PC-9 (cell line): Measurements from ENCODE around the gene ZNF43. TPM values are rescaled to one million over a fixed set of nuclear protein-coding genes. Genes with fewer than 3 reads are reported as not detected.
"Not testable (repeated sequence)": the region's sequence is repeated elsewhere in the genome, so short reads cannot be mapped to it uniquely, and the experiment has no call there.

Source experiments
- BruUV-seq: library from RNA; stranded (reverse); fragments of 400-500 nt; replicated peaks from 2 replicates; lab custom pipeline; 2021; lab: Mats Ljungman, UMichigan
- CTCF ChIA-PET: fragments of 300-600 bp; sonication (Branson Sonifier 250); formaldehyde crosslinking; loops from one replicate; lab custom pipeline; 2022; ENCODE audit warnings: antibody characterized with exemption; lab: Charles Lee
- POLR2A ChIA-PET: fragments of 300-600 bp; sonication (Branson Sonifier 250); formaldehyde crosslinking; loops from one replicate; lab custom pipeline; 2022; ENCODE audit warnings: antibody characterized with exemption; ENCODE audit not compliant: unreplicated experiment; lab: Charles Lee
- DNase-seq, 2 experiments: peaks; one replicate each; pipeline versions ENCODE4 v3.0.0 to v3.0.0-alpha.2; 2015 to 2022; ENCODE audit warnings: mixed read lengths in 1 of 2
- H2AFZ ChIP-seq: fragments of 200-600 bp; sonication (generic); 2 replicates; pipeline ENCODE4 v1.8.1; 2017; ENCODE audit warnings: antibody characterized with exemption
- H3F3A ChIP-seq: fragments of 200-600 bp; sonication (generic); 2 replicates; pipeline ENCODE4 v1.8.1; 2017; ENCODE audit warnings: antibody characterized with exemption, mild to moderate bottlenecking, low read depth; ENCODE audit not compliant: insufficient read depth
- H3K27ac ChIP-seq: fragments of 200-600 bp; sonication (generic); 2 replicates; pipeline ENCODE4 v1.6.1; 2016; ENCODE audit warnings: mixed run types
- H3K27me3 ChIP-seq: fragments of 200-600 bp; sonication (generic); 2 replicates; pipeline ENCODE4 v1.6.1; 2016; ENCODE audit warnings: low read depth, mixed run types; ENCODE audit not compliant: insufficient read depth
- H3K36me3 ChIP-seq: fragments of 200-600 bp; sonication (generic); 2 replicates; pipeline ENCODE4 v1.6.1; 2016; ENCODE audit warnings: low read depth, mixed run types
- H3K4me1 ChIP-seq: fragments of 200-600 bp; sonication (generic); replicated peaks from 2 replicates; pipeline ENCODE4 v1.6.1; 2016; ENCODE audit warnings: mixed run types; ENCODE audit not compliant: insufficient read depth
- H3K4me2 ChIP-seq: fragments of 200-600 bp; sonication (generic); 2 replicates; pipeline ENCODE4 v1.6.1; 2017; ENCODE audit warnings: mixed run types
- H3K4me3 ChIP-seq: fragments of 200-600 bp; sonication (generic); 2 replicates; pipeline ENCODE4 v1.6.1; 2016; ENCODE audit warnings: mixed run types
- H3K79me2 ChIP-seq: fragments of 200-600 bp; sonication (generic); 2 replicates; pipeline ENCODE4 v1.6.1; 2017; ENCODE audit warnings: low read depth, mixed run types
- H3K9me2 ChIP-seq: fragments of 200-600 bp; sonication (generic); 2 replicates; pipeline ENCODE4 v1.8.1; 2017; ENCODE audit warnings: mild to moderate bottlenecking; ENCODE audit not compliant: insufficient read depth
- H3K9me3 ChIP-seq: fragments of 200-600 bp; sonication (generic); 2 replicates; pipeline ENCODE4 v1.8.1; 2016; ENCODE audit warnings: low read depth; ENCODE audit not compliant: insufficient read depth
- H4K20me1 ChIP-seq: fragments of 200-600 bp; sonication (generic); 2 replicates; pipeline ENCODE4 v1.8.1; 2017; ENCODE audit not compliant: insufficient read depth
- EZH2 ChIP-seq: fragments of 200-600 bp; sonication (generic); IDR thresholded peaks from 2 replicates; pipeline ENCODE4 v1.8.0; 2017; ENCODE audit warnings: antibody characterized with exemption, low read depth
- intact Hi-C: fragments of 100-400 bp; cut with micrococcal nuclease; formaldehyde crosslinking; loops from one replicate; pipeline ENCODE4 v1.10.0; 2022; ENCODE audit not compliant: unreplicated experiment
- total RNA-seq: library from RNA; stranded (reverse); gene quantifications from 2 replicates; pipeline ENCODE4 v1.2.3, GENCODE V29; 2021
- TF ChIP-seq, protein P1 (sequence below): fragments of 200-600 bp; sonication (generic); conservative IDR thresholded peaks from 2 replicates; pipeline ENCODE4 v1.6.1; 2017; ENCODE audit warnings: mixed run types, antibody characterized with exemption, mild to moderate bottlenecking, moderate library complexity

ZNF43 gene
- total RNA-seq, 1 experiment from 2014 or later = 9.0 TPM

- no peak overlapping the region for H3K4me2 ChIP-seq
- BruUV-seq = no TSS peak
- H3K36me3 ChIP-seq = peaks cover 60% of the 10 kb centered on the region
- CTCF ChIA-PET = no interaction called here
- no peak for DNase-seq
- H3K4me3 ChIP-seq = no peak overlapping the region
- no peak for TF ChIP-seq EZH2
- TF ChIP-seq, protein P1, sequence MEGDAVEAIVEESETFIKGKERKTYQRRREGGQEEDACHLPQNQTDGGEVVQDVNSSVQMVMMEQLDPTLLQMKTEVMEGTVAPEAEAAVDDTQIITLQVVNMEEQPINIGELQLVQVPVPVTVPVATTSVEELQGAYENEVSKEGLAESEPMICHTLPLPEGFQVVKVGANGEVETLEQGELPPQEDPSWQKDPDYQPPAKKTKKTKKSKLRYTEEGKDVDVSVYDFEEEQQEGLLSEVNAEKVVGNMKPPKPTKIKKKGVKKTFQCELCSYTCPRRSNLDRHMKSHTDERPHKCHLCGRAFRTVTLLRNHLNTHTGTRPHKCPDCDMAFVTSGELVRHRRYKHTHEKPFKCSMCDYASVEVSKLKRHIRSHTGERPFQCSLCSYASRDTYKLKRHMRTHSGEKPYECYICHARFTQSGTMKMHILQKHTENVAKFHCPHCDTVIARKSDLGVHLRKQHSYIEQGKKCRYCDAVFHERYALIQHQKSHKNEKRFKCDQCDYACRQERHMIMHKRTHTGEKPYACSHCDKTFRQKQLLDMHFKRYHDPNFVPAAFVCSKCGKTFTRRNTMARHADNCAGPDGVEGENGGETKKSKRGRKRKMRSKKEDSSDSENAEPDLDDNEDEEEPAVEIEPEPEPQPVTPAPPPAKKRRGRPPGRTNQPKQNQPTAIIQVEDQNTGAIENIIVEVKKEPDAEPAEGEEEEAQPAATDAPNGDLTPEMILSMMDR = no peak
- intact Hi-C loops = no loop called here
- H3K27me3 ChIP-seq = no peaks in the 10 kb centered on the region
- peaks cover 22% of the 10 kb centered on the region; the same call in 1 of the 2 replicates for H3K79me2 ChIP-seq
- POLR2A ChIA-PET = no interaction called here
- peaks cover 13% of the 10 kb centered on the region for H3K9me3 ChIP-seq
- H3K27ac ChIP-seq = no peak overlapping the region
- no peaks in the 10 kb centered on the region for H3F3A ChIP-seq
- H4K20me1 ChIP-seq = no peaks in the 10 kb centered on the region
- H2AFZ ChIP-seq = no peak overlapping the region
- no peaks in the 10 kb centered on the region for H3K4me1 ChIP-seq
- H3K9me2 ChIP-seq = no peaks in the 10 kb centered on the region
Measured at GRCh38 chr19:21758296-21758695, 77.7 kb downstream of the ZNF43 start.

- peaks cover 13% of the 10 kb centered on the region for H3K9me3 ChIP-seq
- CTCF ChIA-PET, DNase-seq, H2AFZ ChIP-seq, H3K9me2 ChIP-seq, H3F3A ChIP-seq, H3K27ac ChIP-seq, H3K4me1 ChIP-seq, H4K20me1 ChIP-seq, BruUV-seq, intact Hi-C loops, H3K27me3 ChIP-seq, H3K4me2 ChIP-seq, H3K4me3 ChIP-seq, POLR2A ChIA-PET: not testable (repeated sequence)
- peaks cover 22% of the 10 kb centered on the region; the same call in 1 of the 2 replicates for H3K79me2 ChIP-seq
- peaks cover 58% of the 10 kb centered on the region for H3K36me3 ChIP-seq
Measured at GRCh38 chr19:21755555-21755954, 80.4 kb downstream of the ZNF43 start.

Other genes with a start within 250 kb of the ZNF43 start
- 7.7 and 8.1 TPM in 2 replicates for gene ZNF100, start 68.6 kb downstream of the ZNF43 start, total RNA-seq
- gene ZNF208, start 174.8 kb upstream of the ZNF43 start, total RNA-seq = not detected in 2 replicates
- 1.1 and 1.7 TPM in 2 replicates for gene ZNF257, start 216.3 kb upstream of the ZNF43 start, total RNA-seq